Measurements from ENCODE around the gene XAB2.

The XAB2 gene

GRCh38 chr19:7670790-7671189 is 41.4 kb upstream of the XAB2 start:
- no peaks in the 10 kb centered on the region for H3K9me3 ChIP-seq (ENCODE audit: control insufficient read depth, insufficient read depth, low read depth, low read length)
- H3K36me3 ChIP-seq (ENCODE audit: control insufficient read depth in 2 of 2, insufficient read depth in 1 of 2, low read length in 2 of 2): no peaks in the 10 kb centered on the region
- TF ChIP-seq, protein P1, sequence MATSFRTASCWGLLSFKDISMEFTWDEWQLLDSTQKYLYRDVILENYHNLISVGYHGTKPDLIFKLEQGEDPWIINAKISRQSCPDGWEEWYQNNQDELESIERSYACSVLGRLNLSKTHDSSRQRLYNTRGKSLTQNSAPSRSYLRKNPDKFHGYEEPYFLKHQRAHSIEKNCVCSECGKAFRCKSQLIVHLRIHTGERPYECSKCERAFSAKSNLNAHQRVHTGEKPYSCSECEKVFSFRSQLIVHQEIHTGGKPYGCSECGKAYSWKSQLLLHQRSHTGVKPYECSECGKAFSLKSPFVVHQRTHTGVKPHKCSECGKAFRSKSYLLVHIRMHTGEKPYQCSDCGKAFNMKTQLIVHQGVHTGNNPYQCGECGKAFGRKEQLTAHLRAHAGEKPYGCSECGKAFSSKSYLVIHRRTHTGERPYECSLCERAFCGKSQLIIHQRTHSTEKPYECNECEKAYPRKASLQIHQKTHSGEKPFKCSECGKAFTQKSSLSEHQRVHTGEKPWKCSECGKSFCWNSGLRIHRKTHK (tag by site-specific recombination; IDR thresholded peaks at IDR 0.05): no peak
- TF ChIP-seq ZNF837 (tag by site-specific recombination; IDR thresholded peaks at IDR 0.05): no peak
- TF ChIP-seq, protein P2, sequence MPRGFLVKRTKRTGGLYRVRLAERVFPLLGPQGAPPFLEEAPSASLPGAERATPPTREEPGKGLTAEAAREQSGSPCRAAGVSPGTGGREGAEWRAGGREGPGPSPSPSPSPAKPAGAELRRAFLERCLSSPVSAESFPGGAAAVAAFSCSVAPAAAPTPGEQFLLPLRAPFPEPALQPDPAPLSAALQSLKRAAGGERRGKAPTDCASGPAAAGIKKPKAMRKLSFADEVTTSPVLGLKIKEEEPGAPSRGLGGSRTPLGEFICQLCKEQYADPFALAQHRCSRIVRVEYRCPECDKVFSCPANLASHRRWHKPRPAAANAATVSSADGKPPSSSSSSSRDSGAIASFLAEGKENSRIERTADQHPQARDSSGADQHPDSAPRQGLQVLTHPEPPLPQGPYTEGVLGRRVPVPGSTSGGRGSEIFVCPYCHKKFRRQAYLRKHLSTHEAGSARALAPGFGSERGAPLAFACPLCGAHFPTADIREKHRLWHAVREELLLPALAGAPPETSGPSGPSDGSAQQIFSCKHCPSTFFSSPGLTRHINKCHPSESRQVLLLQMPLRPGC (tag by site-specific recombination; IDR thresholded peaks at IDR 0.05): no peak
- TF ChIP-seq ZBTB7A (tag by site-specific recombination; IDR thresholded peaks at IDR 0.05; ENCODE audit: low read depth): no peak
- no peak for TF ChIP-seq ZBTB10 (tag by site-specific recombination; IDR thresholded peaks at IDR 0.05)
- no peak for TF ChIP-seq ZNF514 (tag by site-specific recombination; IDR thresholded peaks at IDR 0.05)
- no peak for TF ChIP-seq ZNF335 (tag by site-specific recombination; conservative IDR thresholded peaks at IDR 0.05)
- TF ChIP-seq ZFP3 (tag by site-specific recombination; IDR thresholded peaks at IDR 0.05; ENCODE audit: low read depth): no peak
- TF ChIP-seq ZNF394 (tag by site-specific recombination; IDR thresholded peaks at IDR 0.05; ENCODE audit: borderline replicate concordance): no peak
- TF ChIP-seq OSR2 (tag by site-specific recombination; IDR thresholded peaks at IDR 0.05): no peak
- TF ChIP-seq ZNF747 (tag by site-specific recombination; IDR thresholded peaks at IDR 0.05): no peak
- no peak for TF ChIP-seq ZNF23 (tag by site-specific recombination; IDR thresholded peaks at IDR 0.05; ENCODE audit: borderline replicate concordance)
- no peak overlapping the region for H3K27ac ChIP-seq (ENCODE audit: extremely low read depth, low read depth, low read length)
- H3K4me3 ChIP-seq (ENCODE audit: low read depth, low read length): no peak overlapping the region
- ChIA-PET POLR2A (no interaction called here), CTCF (interaction anchor here (1.5 kb wide), 1 partner anchor 10 kb away, joined by 6 read pairs; the partner anchor contains the start of gene TRAPPC5)
- H3K4me1 ChIP-seq (ENCODE audit: control insufficient read depth, insufficient read depth, low read length): no peaks in the 10 kb centered on the region

GRCh38 chr19:7670150-7670783 is 40.9 kb upstream of the XAB2 start:
- Histone ChIP-seq H3K4me3 (ENCODE audit: low read depth, low read length) (peak overlapping the region; percentile 20), H3K27ac (ENCODE audit: extremely low read depth, low read depth, low read length) (no peak overlapping the region), H3K36me3 (ENCODE audit: control insufficient read depth in 2 of 2, insufficient read depth in 1 of 2, low read length in 2 of 2) (no peaks in the 10 kb centered on the region), H3K4me1 (ENCODE audit: control insufficient read depth, insufficient read depth, low read length) (no peaks in the 10 kb centered on the region), H3K9me3 (ENCODE audit: control insufficient read depth, insufficient read depth, low read depth, low read length) (no peaks in the 10 kb centered on the region)
- ChIA-PET CTCF (interaction anchor here (0.6 to 1.5 kb wide), 4 partner anchors 10 to 316 kb away, joined by 3 to 6 read pairs (median 4); partner anchors contain the start of gene TRAPPC5), POLR2A (interaction anchor here (0.6 kb wide), 1 partner anchor 11 kb away, joined by 4 read pairs; no protein-coding TSS in a partner anchor)
- no peak for TF ChIP-seq ZNF585B (tag by site-specific recombination; IDR thresholded peaks at IDR 0.05)
- TF ChIP-seq BCL11B (tag by site-specific recombination; IDR thresholded peaks at IDR 0.05; ENCODE audit: low read depth): no peak
- TF ChIP-seq ZSCAN16 (tag by site-specific recombination; IDR thresholded peaks at IDR 0.05): no peak
- peak; percentile 65; the same call in 1 of the 2 replicates for TF ChIP-seq SCRT2 (tag by site-specific recombination; IDR thresholded peaks at IDR 0.05)
- TF ChIP-seq, protein P3, sequence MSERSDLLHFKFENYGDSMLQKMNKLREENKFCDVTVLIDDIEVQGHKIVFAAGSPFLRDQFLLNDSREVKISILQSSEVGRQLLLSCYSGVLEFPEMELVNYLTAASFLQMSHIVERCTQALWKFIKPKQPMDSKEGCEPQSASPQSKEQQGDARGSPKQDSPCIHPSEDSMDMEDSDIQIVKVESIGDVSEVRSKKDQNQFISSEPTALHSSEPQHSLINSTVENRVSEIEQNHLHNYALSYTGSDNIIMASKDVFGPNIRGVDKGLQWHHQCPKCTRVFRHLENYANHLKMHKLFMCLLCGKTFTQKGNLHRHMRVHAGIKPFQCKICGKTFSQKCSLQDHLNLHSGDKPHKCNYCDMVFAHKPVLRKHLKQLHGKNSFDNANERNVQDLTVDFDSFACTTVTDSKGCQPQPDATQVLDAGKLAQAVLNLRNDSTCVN (tag by site-specific recombination; optimal IDR thresholded peaks at IDR 0.05): peak; percentile 75
- no peak for TF ChIP-seq ZNF266 (tag by site-specific recombination; IDR thresholded peaks at IDR 0.05; ENCODE audit: low read depth)
- TF ChIP-seq ZNF530 (tag by site-specific recombination; IDR thresholded peaks at IDR 0.05; ENCODE audit: low read depth): no peak
- TF ChIP-seq HOXC10 (CRISPR knock-in tag; IDR thresholded peaks at IDR 0.05): no peak
- 0 out of 2 replicates have a peak, but pooled peaks have one; percentile 19 for TF ChIP-seq ZFHX2 (tag by site-specific recombination; conservative IDR thresholded peaks at IDR 0.05)
- TF ChIP-seq, protein P4, sequence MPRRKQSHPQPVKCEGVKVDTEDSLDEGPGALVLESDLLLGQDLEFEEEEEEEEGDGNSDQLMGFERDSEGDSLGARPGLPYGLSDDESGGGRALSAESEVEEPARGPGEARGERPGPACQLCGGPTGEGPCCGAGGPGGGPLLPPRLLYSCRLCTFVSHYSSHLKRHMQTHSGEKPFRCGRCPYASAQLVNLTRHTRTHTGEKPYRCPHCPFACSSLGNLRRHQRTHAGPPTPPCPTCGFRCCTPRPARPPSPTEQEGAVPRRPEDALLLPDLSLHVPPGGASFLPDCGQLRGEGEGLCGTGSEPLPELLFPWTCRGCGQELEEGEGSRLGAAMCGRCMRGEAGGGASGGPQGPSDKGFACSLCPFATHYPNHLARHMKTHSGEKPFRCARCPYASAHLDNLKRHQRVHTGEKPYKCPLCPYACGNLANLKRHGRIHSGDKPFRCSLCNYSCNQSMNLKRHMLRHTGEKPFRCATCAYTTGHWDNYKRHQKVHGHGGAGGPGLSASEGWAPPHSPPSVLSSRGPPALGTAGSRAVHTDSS (tag by site-specific recombination; IDR thresholded peaks at IDR 0.05): peak; percentile 64
- no peak for TF ChIP-seq ZSCAN18 (tag by site-specific recombination; IDR thresholded peaks at IDR 0.05)

Data from HEK293 (cell line).